ENCODE measurements around the gene RAB4A. TPM values are rescaled to one million over a fixed set of nuclear protein-coding genes. Genes with fewer than 3 reads are reported as not detected.

The RAB4A gene
- total and polyA plus RNA-seq, 2 of the 8 experiments (the other 6 are each of a cell fraction or from before 2014, with no cell fraction given), result 13.3 to 68.8 TPM

- no peaks in the 10 kb centered on the region for H3K27me3 ChIP-seq (replicated peaks in 1 of 4; ENCODE audit: control insufficient read depth in 3 of 4, extremely low read depth in 1 of 4, insufficient read depth in 3 of 4, low read length in 3 of 4)
- POLR2A ChIA-PET (ENCODE audit: partially characterized antibody), result interaction anchor here (0.7 kb wide), 1 partner anchor 170 kb away, joined by 4 read pairs; no protein-coding TSS in a partner anchor
- no peak for FAIRE-seq
Measured at GRCh38 chr1:229309684-229310083, 38.8 kb downstream of the RAB4A start.

More at GRCh38 chr1:229309684-229310083, 38.8 kb downstream of the RAB4A start:
- Histone ChIP-seq H3K4me3 (ENCODE audit: extremely low read depth in 1 of 4, insufficient read depth in 2 of 4, low read depth in 3 of 4, low read length in 4 of 4) (no peak overlapping the region), H2BK20ac (ENCODE audit: low read length) (no peak overlapping the region), H2BK5ac (ENCODE audit: low read depth, low read length) (no peak overlapping the region), H3K27ac (ENCODE audit: low read depth, low read length) (no peak overlapping the region), H2BK12ac (ENCODE audit: low read depth, low read length) (no peak overlapping the region), H4K8ac (ENCODE audit: extremely low read depth, insufficient read depth, low read length) (no peak overlapping the region; the same call in 1 of the 2 replicates), H3K18ac (ENCODE audit: extremely low read depth, low read length) (no peak overlapping the region), H2AFZ (ENCODE audit: low read length) (no peak overlapping the region), H3K56ac (replicated peaks; ENCODE audit: insufficient read length, low read depth, low read length) (no peak overlapping the region), H3K9ac (replicated peaks in 1 of 4; ENCODE audit: extremely low read depth in 1 of 4, low read depth in 3 of 4, low read length in 3 of 4) (no peak overlapping the region), H3K9me3 (ENCODE audit: insufficient read depth in 2 of 2, low read depth in 1 of 2, low read length in 1 of 2) (no peaks in the 10 kb centered on the region), H4K91ac (replicated peaks; ENCODE audit: insufficient read length, low read length) (no peak overlapping the region), H3K4me1 (replicated peaks in 1 of 4; ENCODE audit: control insufficient read depth in 3 of 4, insufficient read depth in 4 of 4, low read length in 3 of 4) (no peaks in the 10 kb centered on the region), H3K36me3 (ENCODE audit: control insufficient read depth in 2 of 4, insufficient read depth in 4 of 4, low read length in 3 of 4) (peaks cover 0 to 9% (median 2%) of the 10 kb centered on the region in 4 experiments; a peak in 2 of 8 replicates), H4K20me1 (replicated peaks in 1 of 2; ENCODE audit: control insufficient read depth in 1 of 2, insufficient read depth in 2 of 2, low read length in 2 of 2) (peaks cover 0 to 2% of the 10 kb centered on the region in 2 experiments), H2AK5ac (ENCODE audit: low read depth, low read length) (no peak overlapping the region), H3K4ac (replicated peaks; ENCODE audit: insufficient read length, low read depth, low read length) (no peak overlapping the region), H3K14ac (ENCODE audit: insufficient read length) (no peak overlapping the region), H2BK15ac (ENCODE audit: low read length) (no peak overlapping the region), H3K79me2 (ENCODE audit: control insufficient read depth in 1 of 2, insufficient read depth in 2 of 2, low read length in 2 of 2) (no peaks in the 10 kb centered on the region), H3K4me2 (ENCODE audit: insufficient read depth in 1 of 2, low read depth in 2 of 2, low read length in 2 of 2) (no peak overlapping the region), H3K23me2 (ENCODE audit: low read depth, low read length) (no peaks in the 10 kb centered on the region), H4K5ac (ENCODE audit: insufficient read length, low read depth, low read length) (no peak overlapping the region), H3K79me1 (ENCODE audit: low read depth, low read length) (no peaks in the 10 kb centered on the region), H2BK120ac (replicated peaks; ENCODE audit: low read depth, low read length) (no peak overlapping the region), H3K23ac (ENCODE audit: insufficient read length) (no peak overlapping the region)
- CTCF ChIA-PET (ENCODE audit: partially characterized antibody), result interaction anchor here (1.4 kb wide), 1 partner anchor 94 kb away, joined by 3 read pairs; no protein-coding TSS in a partner anchor
- TF ChIP-seq TAF1 (IDR thresholded peaks at IDR 0.05; ENCODE audit: low read depth, low read length) (no peak), TBP (IDR thresholded peaks at IDR 0.05; ENCODE audit: low read depth, low read length) (no peak), POLR2AphosphoS5 (IDR thresholded peaks at IDR 0.05; ENCODE audit: low read depth, low read length) (no peak), CHD2 (IDR thresholded peaks at IDR 0.05; ENCODE audit: low read length) (no peak), BRCA1 (IDR thresholded peaks at IDR 0.05; ENCODE audit: low read depth, low read length) (no peak), ATF3 (IDR thresholded peaks at IDR 0.05; ENCODE audit: insufficient read depth, low read depth, low read length) (no peak), CTBP2 (IDR thresholded peaks at IDR 0.05; ENCODE audit: borderline replicate concordance, insufficient read depth, insufficient read length, low read length) (no peak), RNF2 (IDR thresholded peaks at IDR 0.05; ENCODE audit: borderline replicate concordance, low read depth, low read length, missing control alignments, poor library complexity, severe bottlenecking) (no peak), SUZ12 (IDR thresholded peaks at IDR 0.05; ENCODE audit: low read length) (no peak), JUN (IDR thresholded peaks at IDR 0.05; ENCODE audit: low read depth, low read length) (no peak), KDM4A (IDR thresholded peaks at IDR 0.05; ENCODE audit: low read depth, low read length, severe bottlenecking) (no peak), FOSL1 (IDR thresholded peaks at IDR 0.05; ENCODE audit: insufficient read depth, low read depth, low read length) (no peak)
- DNase-seq (ENCODE audit: low read depth in 1 of 2, low spot score in 2 of 2), result no peak
- 83% methylated on average over 2 of the region's 2 CpGs; no CpG with 5 or more reads in 1 of the 2 experiments for WGBS, 2 experiments (ENCODE audit: extremely low coverage in 1 of 2, insufficient coverage in 1 of 2, insufficient read length in 1 of 2, insufficient replicate concordance in 2 of 2, low coverage in 1 of 2, low lambda C conversion rate in 2 of 2, missing lambda C conversion rate in 1 of 2)
